GM12873 (cell line): Measurements from ENCODE around the gene ZNF646.

Experiments used
- CTCF ChIP-seq: IDR thresholded peaks from 2 replicates; pipeline ENCODE4 v1.5.1; 2012; ENCODE audit warnings: low read depth, mild to moderate bottlenecking, moderate library complexity, low read length, control low read depth; ENCODE audit not compliant: insufficient read depth; ENCODE audit errors: missing control alignments

Gene ZNF646

GRCh38 chr16:31086629-31086906 lies 12.3 kb downstream of the ZNF646 start:
- TF ChIP-seq CTCF, result no peak

- TF ChIP-seq CTCF, result no peak
These were observed 13.3 kb downstream of the ZNF646 start for GRCh38 chr16:31087481-31087880.

DNA sequence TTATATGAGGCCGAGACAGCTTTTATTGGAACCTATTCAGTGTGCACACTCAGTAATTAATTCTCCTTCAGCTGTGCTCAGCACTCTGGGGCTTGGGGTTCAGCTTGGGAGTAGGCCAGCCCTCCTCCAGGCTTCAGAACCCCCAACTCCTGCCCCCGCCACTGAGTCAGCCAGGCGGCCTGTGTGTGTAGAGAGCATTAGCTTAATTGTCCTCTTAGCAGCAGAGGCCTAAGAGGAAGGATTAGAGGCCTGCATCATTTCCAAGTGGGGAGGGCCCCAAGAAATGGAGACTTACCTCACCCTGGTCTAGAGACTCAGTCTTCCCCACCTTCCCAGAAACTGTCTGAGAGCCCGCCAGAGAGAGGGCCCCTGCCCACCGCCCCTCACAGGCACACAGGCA lies 13.7 kb downstream of the ZNF646 start:
- TF ChIP-seq CTCF, result no peak

DNA sequence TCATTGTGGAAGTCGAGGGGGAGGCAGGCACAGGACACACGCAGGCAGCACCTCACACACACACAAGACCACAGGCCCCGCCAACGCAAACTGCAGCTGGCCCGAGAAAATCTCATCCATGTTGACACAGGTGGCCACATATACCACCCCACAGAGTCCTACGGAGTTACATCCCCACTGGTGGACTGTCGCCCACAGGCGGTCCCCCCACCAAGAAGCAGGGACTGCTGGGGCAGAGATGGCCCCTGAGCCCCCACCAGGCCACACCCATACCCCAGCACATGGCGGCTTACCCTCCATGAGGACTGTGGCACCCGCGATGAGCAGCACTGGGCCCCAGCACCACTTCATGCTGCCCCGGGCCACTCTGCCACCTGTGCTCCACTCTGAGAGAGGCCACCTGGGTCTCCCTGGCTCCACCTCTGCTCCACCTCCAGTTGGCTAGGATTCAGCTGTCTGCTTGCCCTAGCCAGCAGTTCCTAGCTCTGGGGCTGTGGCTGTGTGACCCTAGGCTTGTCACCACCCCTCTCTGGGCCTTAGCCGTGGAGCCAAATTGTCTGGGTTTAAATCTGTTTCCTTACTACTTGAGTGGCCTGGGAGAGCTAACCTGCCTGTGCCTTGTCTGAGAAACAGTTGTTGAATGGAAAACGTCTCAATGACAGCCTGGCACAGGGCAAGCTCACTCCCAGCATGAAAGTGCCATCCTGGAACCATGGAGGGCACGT lies 14.4 kb downstream of the ZNF646 start, which contains the start of gene PRSS53:
Gene PRSS53 (minus strand): TSS at position 485 of the 725 bp plus-strand sequence. CDS start 134 bp downstream, at position 351.
- TF ChIP-seq CTCF, result no peak

- no peak for TF ChIP-seq CTCF
These were observed 15.0 kb downstream of the ZNF646 start for GRCh38 chr16:31089199-31089598.

- TF ChIP-seq CTCF, result no peak
These were observed 16.3 kb downstream of the ZNF646 start for GRCh38 chr16:31090540-31090939.

DNA sequence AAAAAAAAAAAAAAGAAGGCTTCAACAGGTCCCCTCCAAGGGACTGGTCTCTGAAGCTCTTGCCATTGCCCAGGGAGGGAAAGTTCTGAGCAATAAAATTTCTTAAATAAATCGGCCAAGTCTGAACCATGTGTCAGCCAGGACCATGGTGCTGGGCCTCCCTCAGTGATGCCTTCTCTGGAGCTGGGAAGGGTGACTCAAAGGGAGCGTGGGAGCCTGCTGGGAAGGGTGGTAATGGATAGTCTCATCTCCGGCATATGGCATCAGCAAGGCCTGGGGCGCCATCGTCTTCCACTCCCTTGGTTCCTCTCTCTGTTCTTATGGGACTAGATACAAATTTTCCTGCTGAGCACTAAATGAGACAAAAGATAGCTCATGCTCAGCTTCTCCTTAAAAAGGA lies 18.1 kb downstream of the ZNF646 start:
- TF ChIP-seq CTCF, result no peak
